Smooth muscle cell of the brain vasculature (primary cell): ENCODE results near the gene HEPN1.

Experiments
- DNase-seq: peaks from one replicate; pipeline ENCODE4 v3.0.0-alpha.2; 2012; ENCODE audit warnings: low read depth, low spot score

Gene HEPN1

DNA sequence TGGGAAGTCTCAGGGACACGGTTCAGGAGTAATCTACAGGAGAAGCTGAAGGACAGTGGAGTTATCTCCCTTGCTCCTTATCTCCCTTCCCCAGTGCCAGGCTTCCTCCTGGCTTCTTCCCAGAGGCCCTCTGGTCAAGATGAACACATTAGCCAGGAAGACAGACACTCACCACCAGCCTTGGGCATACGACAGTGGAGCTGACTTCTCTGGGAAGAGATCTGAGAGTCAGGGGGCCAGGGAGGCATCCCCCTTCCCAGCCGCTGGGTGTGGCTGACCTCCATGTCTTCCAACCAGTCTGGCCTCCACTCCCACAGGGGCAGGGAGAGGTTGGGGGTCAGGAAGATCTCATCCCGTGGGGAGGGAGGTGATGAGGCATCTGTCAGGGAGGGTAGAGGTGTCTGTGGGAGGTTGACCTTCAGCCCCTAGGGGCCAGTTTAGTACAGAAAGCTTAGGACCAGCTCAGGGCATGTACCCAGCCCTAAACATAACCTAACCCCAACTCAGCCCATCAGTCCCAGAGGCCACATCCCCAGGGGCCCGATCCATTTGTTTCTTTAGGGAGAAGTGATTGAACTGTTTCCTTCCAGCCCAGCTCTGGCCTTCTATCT, 34.1 kb upstream of the HEPN1 start:
- no peak for DNase-seq

GRCh38 chr11:124886476-124886875, 32.6 kb upstream of the HEPN1 start:
- DNase-seq, result no peak

DNA sequence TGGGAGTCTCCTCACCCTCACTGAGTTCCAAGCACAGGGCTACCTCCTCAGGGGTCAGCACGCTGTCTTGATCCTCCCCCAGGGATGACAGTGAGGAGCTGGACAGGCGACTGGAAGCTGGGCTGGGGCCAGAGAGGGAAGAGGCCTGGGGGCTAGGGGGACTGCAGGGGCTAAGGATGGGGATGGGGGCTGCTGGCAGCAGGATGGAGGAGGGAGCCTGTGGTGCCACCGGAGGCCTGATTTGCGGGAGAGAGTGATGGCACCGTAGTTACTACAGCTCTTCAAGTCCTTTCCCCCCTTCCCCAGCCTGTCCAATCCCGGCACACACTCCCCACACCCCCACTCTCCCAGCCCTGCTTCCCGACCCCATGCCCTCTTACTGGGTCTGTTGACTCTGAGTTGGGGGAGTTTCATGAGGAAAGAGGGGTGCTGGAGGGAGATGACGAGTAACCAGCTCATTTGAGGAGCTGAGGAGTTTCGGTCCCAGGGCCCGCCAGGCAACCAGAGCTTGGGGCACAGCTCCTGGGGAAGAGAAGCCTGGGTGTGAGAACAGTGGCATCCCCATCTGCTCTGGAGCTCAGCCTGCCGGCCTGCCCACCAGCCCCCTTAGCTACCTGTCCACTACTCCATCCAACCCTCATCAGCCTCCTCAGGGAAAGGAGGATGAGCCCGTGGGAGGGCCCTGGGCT, 31.9 kb upstream of the HEPN1 start:
- DNase-seq, result no peak

GRCh38 chr11:124887667-124888013, 31.4 kb upstream of the HEPN1 start:
- no peak for DNase-seq

GRCh38 chr11:124889191-124890091, 29.6 kb upstream of the HEPN1 start:
- no peak for DNase-seq

- no peak for DNase-seq
Measured at GRCh38 chr11:124890151-124890550, 28.9 kb upstream of the HEPN1 start.

DNA sequence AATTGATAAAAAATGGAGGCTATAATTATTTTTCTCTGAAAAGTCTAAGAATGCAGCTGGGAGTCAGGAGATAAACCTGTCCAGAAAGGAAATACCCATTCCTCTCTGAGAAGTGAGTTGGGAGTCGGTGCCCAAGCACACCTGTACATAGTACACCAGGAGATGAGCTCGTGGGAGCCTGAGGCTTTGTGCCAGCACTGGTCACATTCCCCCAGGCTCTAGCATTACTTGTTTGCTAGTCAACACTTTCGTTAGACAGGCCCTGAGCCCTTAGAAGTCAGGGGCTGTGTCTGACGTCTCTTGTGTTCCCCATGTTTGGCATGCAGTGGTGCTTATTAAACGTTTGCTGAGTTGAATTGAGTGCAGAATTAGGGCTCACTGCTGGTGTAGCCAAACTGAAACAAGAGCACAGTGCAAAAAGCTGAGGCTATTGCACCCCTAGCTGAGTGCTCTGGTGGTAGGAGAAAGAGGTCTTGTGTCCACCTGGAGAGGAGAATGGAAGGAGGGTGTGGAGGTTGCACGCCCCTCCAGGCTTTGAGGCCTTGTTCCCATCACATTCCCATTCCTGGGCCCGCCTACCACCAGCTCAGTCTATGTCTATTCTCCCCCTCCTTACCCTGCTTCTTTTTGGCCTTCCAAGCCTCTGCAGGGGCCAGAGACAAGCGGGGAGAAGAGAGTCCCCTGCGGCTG, 28.2 kb upstream of the HEPN1 start:
- DNase-seq, result no peak

DNA sequence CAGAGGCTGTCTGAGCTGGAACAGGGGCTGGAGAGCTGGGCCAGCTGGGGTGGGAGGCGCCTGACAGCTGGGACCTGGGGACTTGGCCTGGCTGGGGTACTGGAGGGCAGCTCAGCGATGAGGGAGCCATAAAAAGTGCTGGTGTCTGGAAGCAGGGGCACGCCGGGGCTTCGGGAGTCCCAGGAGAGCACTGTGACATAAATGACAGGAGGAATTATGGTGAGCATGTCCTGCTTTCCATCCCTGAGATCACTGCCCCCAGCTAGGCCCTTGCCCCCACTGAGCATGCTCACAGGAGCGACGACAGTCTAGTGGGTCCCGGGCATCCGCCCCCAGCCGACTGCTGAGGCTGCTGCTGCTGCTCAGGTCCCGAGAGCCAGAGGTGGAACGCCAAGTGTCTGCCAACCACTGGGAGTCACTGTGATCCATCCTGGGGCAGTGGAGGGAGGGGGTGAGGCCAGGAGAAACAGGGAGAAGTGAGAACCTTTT, 27.6 kb upstream of the HEPN1 start:
- no peak for DNase-seq

DNA sequence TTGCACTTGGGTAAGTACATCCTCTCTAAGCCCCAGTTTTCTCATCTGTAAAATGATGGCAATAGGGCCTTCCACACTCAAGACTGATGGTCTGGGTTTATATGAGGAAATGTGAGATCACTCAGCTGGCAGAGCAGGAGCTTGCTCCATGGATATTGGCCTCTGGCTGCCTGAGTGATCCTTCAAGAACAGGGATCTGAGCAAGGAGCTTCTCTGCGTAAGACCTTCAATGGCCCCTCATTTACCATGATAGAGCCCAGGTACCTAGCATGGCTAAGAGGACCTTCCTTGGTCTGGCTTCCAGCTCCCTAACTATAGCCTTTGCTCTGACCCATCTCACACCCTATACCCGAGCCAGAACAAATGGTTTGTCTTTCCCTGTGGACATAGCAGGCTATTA, 26.9 kb upstream of the HEPN1 start:
- no peak for DNase-seq

DNA sequence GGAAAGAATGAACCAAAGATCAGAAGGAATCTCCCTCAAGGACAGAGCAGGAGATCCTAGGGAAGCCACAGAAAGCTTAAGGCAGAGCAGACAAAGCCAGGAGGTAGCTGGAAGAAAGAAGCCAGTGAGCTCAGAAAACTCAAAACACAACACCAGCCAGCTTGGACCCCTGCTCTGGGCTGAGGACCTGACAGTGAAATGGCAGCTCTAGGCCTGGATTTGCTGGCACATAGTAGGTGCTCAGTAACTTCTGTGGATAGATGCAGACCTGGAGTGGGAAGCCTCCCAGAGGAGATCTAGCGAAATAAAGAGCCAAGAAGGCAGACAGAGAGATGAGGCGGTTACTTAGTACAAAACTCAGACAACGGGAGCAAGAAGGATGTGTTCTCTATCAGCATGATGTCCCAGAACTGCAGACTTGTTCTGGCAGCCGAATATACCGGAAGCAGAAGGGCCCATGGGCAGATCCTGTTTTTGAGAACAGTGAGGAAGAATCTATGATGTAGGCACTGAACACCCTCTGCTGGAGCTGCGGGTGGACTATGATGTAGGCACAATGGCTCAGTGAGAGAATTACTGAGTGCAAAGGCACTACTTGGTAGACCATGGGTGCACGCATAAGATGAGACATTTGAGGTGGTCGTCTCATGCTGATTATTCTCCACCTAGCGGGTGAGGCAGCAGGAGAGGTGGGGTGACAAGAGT, 26.1 kb upstream of the HEPN1 start:
- no peak for DNase-seq

DNA sequence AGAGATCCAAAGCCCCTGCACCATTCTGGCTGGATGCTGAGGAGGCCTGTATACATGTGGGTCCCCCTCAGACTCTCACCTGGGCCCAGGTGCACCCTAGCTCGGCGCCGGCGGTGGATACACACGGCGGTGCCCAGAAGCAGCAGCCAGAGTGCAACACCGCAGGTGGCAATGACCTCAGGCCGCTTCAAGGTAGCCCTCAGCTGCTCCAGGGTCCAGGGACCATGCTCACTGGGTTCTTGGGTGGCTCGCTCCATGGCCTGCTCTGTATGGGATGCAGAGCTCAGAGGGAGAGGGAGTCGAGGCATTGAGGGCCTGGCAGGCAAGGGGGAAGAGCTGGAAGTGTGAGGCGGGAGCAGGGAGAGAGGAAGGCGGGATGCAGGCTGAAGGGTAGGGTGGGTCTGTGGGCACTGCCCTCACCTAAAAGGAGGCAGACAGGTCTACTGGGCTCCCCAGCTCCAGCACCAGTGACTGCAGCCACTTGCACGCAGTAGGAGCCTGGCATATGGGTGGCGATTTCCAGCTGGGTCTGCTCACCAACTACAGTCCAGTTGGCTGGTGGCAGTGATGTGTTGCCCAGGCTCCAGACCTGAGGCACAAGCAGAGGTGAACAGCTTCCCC, 25.2 kb upstream of the HEPN1 start:
- no peak for DNase-seq

GRCh38 chr11:124894606-124895430, 24.2 kb upstream of the HEPN1 start:
- DNase-seq, result no peak

GRCh38 chr11:124895471-124895971, 23.5 kb upstream of the HEPN1 start:
- no peak for DNase-seq

- no peak for DNase-seq
Measured at GRCh38 chr11:124896071-124896750, 22.8 kb upstream of the HEPN1 start.

DNA sequence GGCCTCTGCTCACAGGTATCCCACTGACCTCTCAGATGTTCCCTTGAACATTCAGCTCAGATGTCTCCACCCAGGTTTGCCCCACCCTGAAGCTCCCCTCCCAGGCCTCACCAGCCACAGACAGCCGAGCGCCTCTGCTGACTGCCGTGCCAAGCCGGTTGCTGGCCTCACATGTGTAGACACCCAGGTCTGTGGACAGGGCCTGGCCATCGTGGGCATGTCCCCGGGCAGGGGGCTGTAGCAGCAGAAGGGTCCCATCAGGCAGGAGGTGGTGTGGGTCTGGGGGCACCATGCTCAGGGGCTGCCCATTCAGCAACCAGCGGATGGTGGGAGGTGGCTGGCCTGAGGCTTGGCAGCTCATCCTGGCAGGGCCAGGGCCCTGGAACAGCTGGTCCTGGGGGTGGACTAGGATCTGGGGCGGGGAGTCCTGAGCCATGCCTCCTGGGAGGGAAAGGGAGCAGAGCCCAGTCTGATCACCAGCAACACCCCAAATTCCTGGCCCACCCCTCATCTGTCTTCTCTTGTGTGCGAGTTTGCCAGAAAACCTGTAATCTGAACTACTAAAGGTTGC, 22.1 kb upstream of the HEPN1 start:
- DNase-seq, result no peak

- no peak for DNase-seq
Measured at GRCh38 chr11:124897674-124898262, 21.3 kb upstream of the HEPN1 start, which contains the start of gene ROBO4. Gene ROBO4, minus strand, starts transcription at chr11:124897865. Its CDS starts 70 bp downstream, at chr11:124897795.

- no peak for DNase-seq
Measured at GRCh38 chr11:124898263-124898680, 20.8 kb upstream of the HEPN1 start.

DNA sequence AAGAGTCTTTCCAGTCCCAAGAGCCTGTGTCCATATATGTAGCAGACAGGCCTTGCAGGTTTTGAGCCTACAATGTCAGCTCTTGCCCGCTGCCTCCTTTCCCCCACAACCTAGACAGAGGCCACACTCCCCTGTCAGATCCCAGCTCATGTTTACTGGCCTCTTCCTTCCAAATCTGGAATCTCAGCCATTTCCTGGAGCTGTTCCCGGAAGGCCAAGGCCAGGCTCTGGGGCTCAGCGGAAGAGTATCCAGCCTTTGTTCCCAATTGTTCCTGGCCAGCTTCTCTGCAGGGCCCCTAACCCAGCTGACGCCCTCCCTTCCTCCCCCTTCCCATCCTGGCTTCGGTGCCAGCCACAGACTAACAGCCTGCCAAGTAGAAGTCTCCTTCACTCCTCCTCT, 20.3 kb upstream of the HEPN1 start:
- no peak for DNase-seq
